NB4 (cell line): Measurements from ENCODE around the gene ITPK1.

ENCODE experiments used
- DNase-seq: peaks from one replicate; pipeline ENCODE4 v3.0.0; 2010; ENCODE audit warnings: low read depth
- H3K4me3 ChIP-seq: one replicate; pipeline ENCODE4 v1.5.1; 2011; ENCODE audit warnings: mild to moderate bottlenecking, low read depth, low read length, moderate library complexity
- CTCF ChIP-seq: IDR thresholded peaks from one replicate; pipeline ENCODE4 v1.5.1; 2012; ENCODE audit warnings: low read depth, low read length
- MAX ChIP-seq: IDR thresholded peaks from 2 replicates; pipeline ENCODE4 v1.6.1; 2011; ENCODE audit warnings: low read depth, low read length
- MYC ChIP-seq: IDR thresholded peaks from 2 replicates; pipeline ENCODE4 v1.6.1; 2011; ENCODE audit warnings: low read depth, low read length
- POLR2A ChIP-seq: IDR thresholded peaks from 2 replicates; pipeline ENCODE4 v1.6.1; 2011; ENCODE audit warnings: mild to moderate bottlenecking; ENCODE audit not compliant: insufficient read length; ENCODE audit errors: extremely low read depth

ITPK1 gene

GRCh38 chr14:93092606-93093556 lies 22.8 kb downstream of the ITPK1 start:
- H3K4me3 ChIP-seq: no peak overlapping the region
- TF ChIP-seq MAX: no peak
- no peak for TF ChIP-seq MYC
- no peak for TF ChIP-seq POLR2A
- TF ChIP-seq CTCF: no peak
- no peak for DNase-seq

- no peak for DNase-seq
- no peak overlapping the region for H3K4me3 ChIP-seq
- TF ChIP-seq MAX: no peak
- no peak for TF ChIP-seq MYC
- no peak for TF ChIP-seq POLR2A
- no peak for TF ChIP-seq CTCF
These were observed 24.1 kb downstream of the ITPK1 start for GRCh38 chr14:93091666-93092065.

- no peak overlapping the region for H3K4me3 ChIP-seq
- TF ChIP-seq CTCF: no peak
- no peak for TF ChIP-seq MYC
- no peak for TF ChIP-seq MAX
- TF ChIP-seq POLR2A: no peak
- no peak for DNase-seq
These were observed 24.7 kb downstream of the ITPK1 start for GRCh38 chr14:93090826-93091555.

- TF ChIP-seq CTCF (no peak), POLR2A (no peak), MYC (no peak), MAX (no peak)
- no peak for DNase-seq
- H3K4me3 ChIP-seq: no peak overlapping the region
These were observed 26.0 kb downstream of the ITPK1 start for GRCh38 chr14:93089521-93090269.

- no peak overlapping the region for H3K4me3 ChIP-seq
- TF ChIP-seq MYC (no peak), POLR2A (no peak), CTCF (no peak), MAX (no peak)
- peak; percentile 59 for DNase-seq
These were observed 29.2 kb downstream of the ITPK1 start for GRCh38 chr14:93086441-93087055.
